RWPE2 (cell line): Measurements from ENCODE around the gene PARVB.

ENCODE experiments used
- ATAC-seq: fragments of 200-7000 bp; cut with Tn5 transposase; 3 replicates; pipeline ENCODE4 v1.9.1; 2021; ENCODE audit warnings: low read depth
- DNase-seq: peaks from one replicate; pipeline ENCODE4 v3.0.0-alpha.2; 2020; ENCODE audit warnings: low spot score
- H3K27ac ChIP-seq: fragments of 450-650 bp; 2 replicates; pipeline ENCODE4 v1.5.1; 2017; ENCODE audit warnings: mild to moderate bottlenecking; ENCODE audit not compliant: poor library complexity, severe bottlenecking
- H3K27me3 ChIP-seq: fragments of 250-450 bp; sonication (Bioruptor Pico); 2 replicates; pipeline ENCODE4 v1.5.1; 2021; ENCODE audit warnings: mild to moderate bottlenecking, moderate library complexity; ENCODE audit not compliant: insufficient read depth, poor library complexity, severe bottlenecking
- H3K36me3 ChIP-seq: fragments of 250-450 bp; sonication (Bioruptor Pico); 2 replicates; pipeline ENCODE4 v1.5.1; 2020; ENCODE audit warnings: low read depth, mild to moderate bottlenecking, moderate library complexity
- H3K4me1 ChIP-seq: fragments of 250-450 bp; sonication (Bioruptor Pico); 2 replicates; pipeline ENCODE4 v1.5.1; 2021; ENCODE audit warnings: mild to moderate bottlenecking, moderate library complexity; ENCODE audit not compliant: insufficient read depth, poor library complexity, severe bottlenecking
- H3K4me3 ChIP-seq: fragments of 250-450 bp; sonication (Bioruptor Pico); 2 replicates; pipeline ENCODE4 v1.5.1; 2021; ENCODE audit warnings: mild to moderate bottlenecking, moderate library complexity; ENCODE audit not compliant: severe bottlenecking
- H3K9me3 ChIP-seq: fragments of 250-450 bp; sonication (Bioruptor Pico); 2 replicates; pipeline ENCODE4 v1.5.1; 2021; ENCODE audit warnings: mild to moderate bottlenecking, moderate library complexity; ENCODE audit not compliant: severe bottlenecking
- CTCF ChIP-seq: fragments of 450-650 bp; IDR thresholded peaks from one replicate; pipeline ENCODE4 v1.5.1; 2017; ENCODE audit warnings: mild to moderate bottlenecking, moderate library complexity; ENCODE audit not compliant: poor library complexity, severe bottlenecking

PARVB gene

GRCh38 chr22:44144046-44144569 is 120.0 kb downstream of the PARVB start:
- Histone ChIP-seq H3K9me3 (no peaks in the 10 kb centered on the region), H3K4me3 (no peak overlapping the region), H3K27ac (no peak overlapping the region), H3K36me3 (no peaks in the 10 kb centered on the region), H3K4me1 (no peaks in the 10 kb centered on the region), H3K27me3 (no peaks in the 10 kb centered on the region)
- TF ChIP-seq CTCF, result no peak
- DNase-seq (no peak), ATAC-seq (no peak)

DNA sequence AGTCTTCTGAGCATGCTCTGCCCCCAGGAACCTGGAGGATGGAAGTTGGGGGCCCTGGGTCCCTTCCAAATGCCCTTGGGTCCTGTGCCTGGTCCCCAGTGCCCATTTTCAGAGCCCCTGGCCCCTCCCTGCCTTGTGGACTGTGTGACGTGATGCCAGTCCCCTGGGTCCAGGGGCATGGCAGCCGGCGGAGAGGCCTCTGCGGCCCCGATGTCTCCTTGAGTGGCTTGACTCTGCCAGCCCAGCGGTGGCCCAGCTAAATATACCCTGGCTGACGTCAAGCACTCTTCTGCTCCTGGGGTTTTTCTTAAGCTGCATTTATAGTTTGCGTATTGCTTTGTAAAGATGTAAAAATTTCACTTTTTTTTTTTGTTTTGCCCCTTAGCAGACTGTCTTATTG is 121.4 kb downstream of the PARVB start:
- Histone ChIP-seq H3K27me3 (no peaks in the 10 kb centered on the region), H3K4me1 (no peaks in the 10 kb centered on the region), H3K36me3 (no peaks in the 10 kb centered on the region), H3K27ac (no peak overlapping the region), H3K9me3 (no peaks in the 10 kb centered on the region), H3K4me3 (no peak overlapping the region)
- TF ChIP-seq CTCF, result no peak
- ATAC-seq (no peak), DNase-seq (no peak)

DNA sequence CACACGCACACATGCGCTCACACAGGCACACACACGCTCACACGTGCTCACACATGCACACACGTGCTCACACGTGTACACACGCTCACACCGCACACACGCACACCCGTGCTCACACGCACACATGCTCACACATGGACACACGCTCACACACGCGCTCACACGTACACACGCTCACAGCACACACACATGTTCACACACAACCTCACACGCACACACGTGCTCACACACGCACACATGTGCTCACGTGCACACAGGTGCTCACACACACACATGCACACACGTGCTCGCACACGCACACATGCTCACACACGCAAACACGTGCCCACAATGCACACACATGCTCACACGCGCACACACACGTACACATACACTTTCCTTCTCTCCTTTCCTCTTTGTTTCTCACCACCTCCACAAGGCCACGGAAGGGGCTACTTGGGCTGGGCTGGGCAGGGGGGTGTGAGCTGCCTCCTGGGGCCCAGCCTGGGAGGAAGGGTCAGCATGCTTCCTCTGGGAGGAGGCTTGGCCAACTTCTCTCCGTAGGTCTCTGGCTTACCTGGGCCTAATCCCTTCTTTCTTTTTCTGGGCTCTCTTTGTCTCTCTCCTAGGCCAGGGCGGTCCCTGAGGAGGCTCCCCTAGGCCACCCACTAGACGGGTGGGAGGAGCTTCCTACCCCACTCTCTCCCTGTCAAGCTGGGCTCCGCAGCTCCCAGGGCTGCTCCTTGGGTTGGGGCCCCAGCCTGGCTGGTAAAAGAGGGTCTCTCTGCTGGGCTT is 122.2 kb downstream of the PARVB start:
- H3K27me3 ChIP-seq, result no peaks in the 10 kb centered on the region
- H3K4me3 ChIP-seq, result no peak overlapping the region
- no peaks in the 10 kb centered on the region for H3K36me3 ChIP-seq
- no peak for DNase-seq
- no peak for TF ChIP-seq CTCF
- no peaks in the 10 kb centered on the region for H3K9me3 ChIP-seq
- no peak for ATAC-seq
- H3K27ac ChIP-seq, result no peak overlapping the region
- no peaks in the 10 kb centered on the region for H3K4me1 ChIP-seq

DNA sequence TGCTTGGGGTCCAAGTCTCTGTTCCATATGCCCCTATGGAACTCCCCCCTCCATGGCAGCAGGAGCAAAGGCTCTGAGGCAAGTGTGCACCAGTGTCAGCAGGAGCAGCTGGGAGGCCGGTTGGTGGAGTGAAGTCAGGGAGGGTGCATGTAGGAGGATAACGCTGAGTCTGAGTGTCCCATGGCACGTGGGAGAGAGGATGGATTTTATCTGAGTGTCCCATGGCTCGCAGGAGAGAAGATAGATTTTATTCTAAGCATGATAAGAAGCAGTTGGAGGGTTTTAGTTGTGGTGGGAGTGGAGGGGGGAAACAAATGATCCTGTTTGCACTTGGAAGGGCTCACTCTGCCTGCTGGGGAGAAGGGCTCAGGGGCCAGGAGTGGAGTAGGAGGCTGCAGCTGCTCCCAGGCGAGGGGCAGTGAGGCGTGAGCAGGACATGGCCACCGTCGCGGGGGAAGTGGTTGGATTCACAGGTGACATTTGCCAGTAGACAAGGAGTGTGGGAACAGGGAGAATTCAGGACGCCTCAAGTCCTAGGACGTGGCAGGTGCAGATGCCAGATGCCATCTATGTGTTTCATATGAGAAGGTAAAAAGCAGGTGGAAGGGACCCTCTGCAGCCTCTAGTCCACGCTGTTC is 123.0 kb downstream of the PARVB start:
- no peak for TF ChIP-seq CTCF
- Histone ChIP-seq H3K4me3 (no peak overlapping the region), H3K27ac (no peak overlapping the region), H3K36me3 (no peaks in the 10 kb centered on the region), H3K9me3 (no peaks in the 10 kb centered on the region), H3K27me3 (no peaks in the 10 kb centered on the region), H3K4me1 (no peaks in the 10 kb centered on the region)
- DNase-seq (no peak), ATAC-seq (no peak)
